Activated CD4-positive, alpha-beta T cell treated with anti-CD3 and anti-CD28 coated beads for 48 hours (primary cell): ENCODE results near the gene PACRG.

ENCODE experiments used
- DNase-seq: peaks from one replicate; pipeline ENCODE4 v3.0.0-alpha.2; 2020

The PACRG gene

GRCh38 chr6:162711376-162711775 lies 16.4 kb upstream of the PACRG start:
- DNase-seq: no peak

- DNase-seq: no peak
These were observed 15.1 kb upstream of the PACRG start for GRCh38 chr6:162712694-162713093.

DNA sequence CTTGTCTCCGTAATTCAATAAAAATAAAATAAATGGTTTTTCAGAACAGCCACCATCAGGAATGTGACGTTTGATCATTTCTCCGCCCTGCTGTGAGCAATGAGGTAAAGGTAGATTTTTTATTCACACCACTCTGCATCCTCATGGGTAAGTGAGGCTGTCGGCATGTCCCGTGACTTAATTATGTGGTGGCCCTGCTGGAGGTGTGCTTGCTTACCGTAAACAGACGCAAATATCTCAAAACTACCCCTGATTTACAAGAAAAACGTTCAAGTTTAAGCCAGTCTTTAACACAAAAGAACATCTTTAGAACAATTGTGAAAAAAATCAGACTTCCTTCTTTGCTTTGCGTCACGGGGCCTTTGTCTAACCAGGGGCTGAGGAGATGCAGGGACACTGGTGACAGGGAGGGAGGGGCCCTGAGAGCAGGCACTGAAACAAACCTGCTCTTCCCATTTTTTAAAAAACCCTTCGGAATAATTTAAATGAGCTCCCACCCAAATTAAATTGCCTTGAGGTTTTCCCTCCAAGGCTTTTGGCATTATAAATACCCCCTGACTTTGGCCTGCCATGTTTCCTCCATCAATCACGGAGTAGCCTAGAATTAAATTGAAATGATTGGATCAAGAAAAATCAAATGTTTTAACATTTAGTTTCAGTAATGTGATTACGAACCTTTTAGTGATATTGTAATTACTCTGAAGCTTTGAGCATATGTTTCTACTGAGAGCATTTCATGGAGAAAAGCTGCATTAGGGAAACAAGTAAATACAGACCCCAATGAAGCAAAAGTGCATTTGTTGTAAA lies 13.6 kb upstream of the PACRG start:
- DNase-seq: no peak

GRCh38 chr6:162715601-162716000 lies 12.2 kb upstream of the PACRG start:
- DNase-seq: no peak

DNA sequence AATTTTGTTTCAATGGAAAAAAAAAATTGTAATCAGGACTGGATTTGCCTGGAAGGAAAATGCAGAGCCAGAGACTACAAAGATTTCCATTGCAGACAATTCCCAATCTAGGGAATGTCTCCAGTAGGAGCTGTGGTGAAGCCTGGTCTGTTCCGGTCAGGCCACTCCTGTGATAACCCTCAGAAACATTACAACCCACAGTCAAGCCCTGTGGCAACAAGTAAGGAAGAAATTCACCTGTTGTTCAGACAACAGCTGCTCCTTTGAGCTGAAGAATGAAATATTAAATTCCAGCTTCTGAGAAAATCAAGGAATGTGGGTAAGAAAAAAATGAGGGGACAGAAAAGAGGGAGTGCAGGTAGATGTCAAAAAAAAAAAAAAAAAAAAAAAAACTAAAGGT lies 8.2 kb upstream of the PACRG start:
- DNase-seq: no peak

- DNase-seq: no peak
These were observed 6.4 kb upstream of the PACRG start for GRCh38 chr6:162721404-162721687.

- no peak for DNase-seq
These were observed 5.5 kb upstream of the PACRG start for GRCh38 chr6:162722226-162722625.

- no peak for DNase-seq
These were observed 5.1 kb upstream of the PACRG start for GRCh38 chr6:162722633-162723032.

- DNase-seq: peak; percentile 17
These were observed 840 bp upstream of the PACRG start for GRCh38 chr6:162726947-162727321.

DNA sequence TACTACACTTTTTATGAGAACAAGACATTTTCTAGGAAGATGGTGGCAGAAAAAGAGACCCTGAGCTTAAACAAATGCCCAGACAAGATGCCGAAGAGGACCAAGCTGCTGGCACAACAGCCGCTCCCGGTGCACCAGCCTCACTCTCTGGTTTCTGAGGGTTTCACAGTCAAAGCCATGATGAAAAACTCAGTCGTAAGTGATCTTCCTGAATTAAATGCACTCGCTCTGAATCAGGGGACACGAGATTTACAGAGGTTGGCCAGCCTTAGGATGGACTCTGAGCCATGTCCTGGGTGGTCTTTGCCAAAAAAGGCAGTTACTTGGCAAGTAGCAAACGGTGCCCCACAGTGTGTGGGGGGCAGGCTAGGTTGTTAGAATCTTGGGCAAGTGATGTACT lies 423 bp downstream of the PACRG start:
- no peak for DNase-seq

- no peak for DNase-seq
These were observed 932 bp downstream of the PACRG start for GRCh38 chr6:162728706-162729105.

- no peak for DNase-seq
These were observed 2.7 kb downstream of the PACRG start for GRCh38 chr6:162730502-162730901.

DNA sequence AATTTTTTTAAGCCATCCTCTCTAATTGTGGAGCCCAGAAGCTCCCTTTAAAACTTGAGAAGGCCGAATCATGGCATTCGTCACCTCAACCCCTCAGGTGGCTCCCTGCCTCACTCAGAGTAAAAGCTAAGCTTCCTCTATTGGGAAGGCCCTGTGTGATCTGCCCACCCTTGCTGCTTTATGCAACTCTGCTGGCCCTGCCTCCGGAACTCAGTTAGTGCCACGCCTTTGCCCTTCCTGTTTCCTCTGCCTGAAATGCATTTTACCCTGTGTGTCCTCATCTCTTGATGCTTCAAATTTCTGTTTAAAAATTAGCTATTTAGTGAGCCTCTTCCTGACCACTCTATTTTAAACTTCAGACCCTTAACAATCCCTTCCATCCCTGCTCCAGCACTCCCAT lies 5.7 kb downstream of the PACRG start:
- DNase-seq: peak; percentile 6

DNA sequence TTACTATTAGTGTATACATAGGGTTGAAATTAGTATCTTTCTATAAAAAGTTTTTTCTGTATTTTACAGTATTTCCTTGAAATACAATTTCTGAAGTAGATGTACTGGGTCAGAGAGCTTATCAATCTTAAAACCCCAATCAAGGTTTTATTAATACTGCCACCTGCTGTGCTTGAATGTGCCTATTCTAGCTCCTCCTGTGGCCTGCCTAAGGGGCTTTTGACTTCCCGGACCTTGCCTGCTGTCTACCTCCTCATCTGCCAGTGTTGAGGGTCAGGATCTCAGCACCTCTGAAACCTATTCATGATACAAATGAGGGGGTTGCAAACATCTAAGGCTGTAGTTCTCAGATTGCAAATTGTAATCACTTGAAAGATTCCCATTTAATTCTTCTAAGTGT lies 9.2 kb downstream of the PACRG start:
- no peak for DNase-seq

DNA sequence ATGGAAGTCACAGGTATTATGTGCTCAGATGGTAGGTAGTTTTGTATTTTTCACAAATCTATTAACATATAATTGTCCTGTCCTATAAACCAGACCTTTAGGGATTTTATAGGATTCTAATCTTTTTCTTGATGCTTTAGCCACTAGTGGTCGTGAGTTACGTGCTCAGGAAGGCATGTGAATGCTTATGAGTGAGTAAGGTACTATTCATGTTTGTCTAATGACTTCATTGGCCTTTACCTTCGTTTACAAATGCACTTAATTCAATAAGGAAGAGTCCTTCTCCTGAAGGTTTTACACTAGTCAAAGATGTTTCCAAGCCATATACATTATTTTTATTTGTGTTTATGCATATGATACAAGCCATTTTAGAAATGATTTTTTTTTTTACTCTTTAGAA lies 23.0 kb downstream of the PACRG start:
- DNase-seq: no peak

- DNase-seq: no peak
These were observed 23.6 kb downstream of the PACRG start for GRCh38 chr6:162751211-162751859.

DNA sequence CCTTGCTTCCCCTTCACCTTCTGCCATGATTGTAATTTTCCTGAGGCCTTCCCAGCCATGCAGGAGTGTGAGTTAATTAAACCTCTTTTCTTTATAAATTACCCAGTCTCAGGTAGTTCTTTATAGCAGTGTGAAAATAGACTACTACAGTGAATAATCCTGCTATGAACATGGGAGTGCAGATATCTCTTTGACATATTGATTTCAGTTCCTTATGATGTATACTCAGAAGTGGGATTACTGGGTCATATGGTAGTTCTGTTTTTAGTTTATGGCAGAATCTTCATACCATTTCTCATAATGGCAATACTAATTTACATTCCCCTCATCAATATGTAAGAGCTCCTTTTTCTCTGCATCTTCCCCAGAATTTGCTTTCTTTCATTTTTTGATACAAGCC lies 26.0 kb downstream of the PACRG start:
- no peak for DNase-seq

DNA sequence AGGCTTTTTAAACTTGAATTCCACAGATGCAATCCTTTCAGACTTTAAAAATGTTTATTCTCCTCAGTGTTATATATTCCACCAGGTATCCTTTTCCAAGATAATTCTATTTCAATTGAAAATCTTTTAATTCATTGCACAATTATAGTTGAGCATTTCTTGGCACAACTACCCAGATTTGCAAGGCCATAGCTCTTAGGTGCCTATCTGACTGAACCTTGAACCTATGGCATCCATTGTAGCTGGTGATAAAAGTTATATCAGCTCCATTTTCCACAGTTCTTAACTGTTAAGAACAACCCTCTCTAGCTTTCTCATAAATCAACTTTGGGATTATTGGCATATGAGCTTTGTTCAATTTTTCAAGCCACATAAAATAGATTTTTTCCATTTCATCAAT lies 42.4 kb downstream of the PACRG start:
- no peak for DNase-seq

DNA sequence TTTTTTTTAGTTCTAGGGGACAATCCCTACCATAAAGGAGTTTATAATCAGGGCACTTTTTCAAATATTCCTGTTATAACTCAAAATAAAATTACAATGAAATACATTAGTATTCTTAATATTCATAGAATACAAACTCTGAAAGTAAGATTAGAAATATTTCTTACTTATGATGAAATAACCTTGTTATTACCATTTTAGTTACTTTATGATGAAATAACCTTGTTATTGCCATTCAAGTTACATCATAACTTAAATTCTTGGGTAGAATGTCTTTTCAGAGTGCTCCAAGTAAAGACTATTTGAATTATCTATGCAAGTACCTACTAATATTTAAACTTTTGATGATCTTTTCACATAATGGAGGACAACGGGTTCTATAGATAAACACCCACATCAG lies 43.2 kb downstream of the PACRG start:
- no peak for DNase-seq

- DNase-seq: no peak
These were observed 44.7 kb downstream of the PACRG start for GRCh38 chr6:162772466-162772865.

DNA sequence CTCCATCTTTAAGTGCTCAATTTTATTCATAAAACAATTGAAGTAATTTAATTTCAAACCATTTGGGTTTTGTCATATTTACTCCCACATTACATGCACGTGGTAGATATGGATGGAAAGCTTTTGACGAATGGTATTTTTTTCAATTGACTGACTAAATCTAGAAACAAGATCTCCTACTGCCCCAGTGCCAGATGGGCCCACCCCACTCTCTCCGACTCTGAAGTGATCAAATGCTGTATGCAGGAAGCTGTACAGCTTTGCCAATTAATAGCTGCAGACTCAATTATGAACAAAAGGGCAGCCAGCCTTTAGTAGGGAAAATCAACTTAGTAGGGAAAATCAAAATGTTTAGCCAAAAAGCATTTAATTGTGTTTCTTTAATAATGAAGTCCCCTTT lies 46.2 kb downstream of the PACRG start:
- DNase-seq: no peak

GRCh38 chr6:162777091-162777490 lies 49.3 kb downstream of the PACRG start:
- DNase-seq: no peak

- no peak for DNase-seq
These were observed 50.8 kb downstream of the PACRG start for GRCh38 chr6:162778603-162779002.

DNA sequence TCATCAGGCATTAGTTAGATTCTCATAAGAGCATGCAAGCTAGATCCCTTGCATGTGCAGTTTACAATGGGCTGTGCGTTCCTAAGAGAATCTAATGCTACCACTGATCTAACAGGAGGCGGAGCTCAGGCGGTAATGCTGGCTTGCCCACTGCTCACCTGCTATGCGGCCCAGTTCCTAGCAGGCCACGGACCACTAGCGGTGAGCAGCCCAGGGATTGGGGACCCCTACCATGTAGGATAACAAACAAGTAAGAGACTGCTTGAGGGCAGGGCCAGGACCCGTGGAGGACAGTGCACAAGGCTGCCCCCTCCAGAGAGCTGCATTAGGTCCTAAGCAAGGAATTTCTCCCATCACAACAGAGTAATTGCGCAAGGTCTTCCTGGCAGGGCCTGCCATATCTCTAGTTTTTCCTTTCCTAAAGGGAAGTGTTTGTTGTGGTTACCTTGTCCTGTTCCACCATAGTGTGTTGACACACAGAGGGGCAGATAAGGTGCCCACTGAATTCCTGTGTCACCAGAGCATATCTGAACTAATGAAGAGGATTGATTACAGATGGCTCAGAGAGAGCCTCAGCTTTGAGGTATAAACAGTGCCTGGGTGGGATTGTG lies 58.0 kb downstream of the PACRG start:
- DNase-seq: no peak
